Lower leg skin (tissue), 3 donors: ENCODE results near the gene MDH1.

Experiments
- CTCF ChIP-seq, 3 donors: fragments of 450-650 bp; IDR thresholded peaks; one replicate each; pipeline ENCODE4 v1.5.1; 2016; ENCODE audit warnings: antibody characterized with exemption in 3 of 3, mild to moderate bottlenecking in 3 of 3, moderate library complexity in 2 of 3
- POLR2A ChIP-seq, 2 donors: fragments of 450-650 bp; IDR thresholded peaks; one replicate each; pipeline ENCODE4 v1.6.1; 2016 to 2017; ENCODE audit warnings: antibody characterized with exemption in 2 of 2, mild to moderate bottlenecking in 1 of 2, moderate library complexity in 1 of 2

DNA sequence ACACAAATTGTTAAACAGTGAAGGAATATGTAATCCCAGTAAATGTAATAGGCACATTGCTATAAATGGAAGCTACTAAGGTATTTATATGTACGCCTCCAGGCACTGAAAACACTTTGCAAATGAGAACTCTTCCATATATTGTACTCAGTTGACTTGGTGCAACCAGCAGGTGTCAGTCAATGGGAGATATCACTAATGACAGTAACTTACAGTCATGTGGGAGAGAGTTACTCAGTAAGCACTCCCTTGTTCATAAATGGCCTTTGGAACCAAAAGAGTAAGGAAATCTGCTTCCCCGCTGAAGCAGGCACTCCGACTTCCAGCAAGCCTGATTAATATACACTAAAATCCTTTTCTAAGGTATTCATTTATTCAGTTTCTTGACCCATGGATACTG, 5.9 kb downstream of the MDH1 start:
- TF ChIP-seq CTCF (IDR thresholded peaks at IDR 0.05), result no peak
- no peak for TF ChIP-seq POLR2A (IDR thresholded peaks at IDR 0.05)
